GM19328 (cell line): ENCODE results near the gene ZNF532.

ENCODE experiments used
- ATAC-seq: cut with Tn5 transposase; IDR thresholded peaks from one replicate; pipeline ENCODE4 v1.9.1; 2021; ENCODE audit warnings: mild to moderate bottlenecking, moderate library complexity; ENCODE audit not compliant: unreplicated experiment

ZNF532 gene

DNA sequence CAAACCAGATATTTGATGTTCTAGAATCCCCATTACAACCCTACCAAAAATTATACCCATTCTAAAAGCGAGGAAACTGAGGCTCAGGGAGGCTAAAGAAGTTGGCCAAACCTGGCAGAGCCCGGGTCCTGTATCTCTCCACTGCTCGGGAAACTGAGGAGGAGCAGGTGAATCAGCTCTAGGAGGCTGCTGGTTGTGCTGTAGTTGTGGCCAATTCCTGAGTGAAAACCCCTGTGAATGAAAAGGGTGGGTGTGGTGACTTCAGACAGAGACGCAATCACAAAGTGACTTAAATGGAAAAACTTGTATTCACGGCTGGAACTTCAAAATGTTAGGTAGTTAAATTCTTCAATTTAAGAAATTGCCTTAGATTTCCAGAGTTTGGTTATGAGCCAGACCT is 169.3 kb downstream of the ZNF532 start:
- ATAC-seq, result no peak

DNA sequence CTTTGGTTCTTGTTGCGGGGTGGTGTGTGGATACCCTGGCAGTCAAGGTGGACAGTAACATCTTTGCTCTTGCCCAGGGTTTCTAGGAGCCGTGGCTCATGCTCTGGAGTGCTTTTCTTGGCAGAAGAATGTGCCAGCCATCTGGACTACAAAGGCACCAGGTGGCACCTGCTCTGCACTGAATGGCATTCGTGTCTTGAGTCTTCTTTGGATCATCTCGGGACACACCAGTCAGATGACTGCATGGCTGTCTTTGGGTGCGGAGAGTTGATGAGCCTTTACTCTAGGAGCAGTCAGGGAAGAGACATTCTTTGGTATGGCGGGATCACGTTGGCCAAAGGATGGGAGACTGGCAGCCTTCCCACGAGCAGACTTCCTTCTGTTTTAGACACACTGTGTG is 170.9 kb downstream of the ZNF532 start:
- ATAC-seq, result no peak
